SW480 (cell line): Measurements from ENCODE around the gene CLIC3.

ENCODE experiments used
- DNase-seq: peaks from one replicate; pipeline ENCODE4 v3.0.0-alpha.2; 2016; ENCODE audit warnings: low spot score

The CLIC3 gene

DNA sequence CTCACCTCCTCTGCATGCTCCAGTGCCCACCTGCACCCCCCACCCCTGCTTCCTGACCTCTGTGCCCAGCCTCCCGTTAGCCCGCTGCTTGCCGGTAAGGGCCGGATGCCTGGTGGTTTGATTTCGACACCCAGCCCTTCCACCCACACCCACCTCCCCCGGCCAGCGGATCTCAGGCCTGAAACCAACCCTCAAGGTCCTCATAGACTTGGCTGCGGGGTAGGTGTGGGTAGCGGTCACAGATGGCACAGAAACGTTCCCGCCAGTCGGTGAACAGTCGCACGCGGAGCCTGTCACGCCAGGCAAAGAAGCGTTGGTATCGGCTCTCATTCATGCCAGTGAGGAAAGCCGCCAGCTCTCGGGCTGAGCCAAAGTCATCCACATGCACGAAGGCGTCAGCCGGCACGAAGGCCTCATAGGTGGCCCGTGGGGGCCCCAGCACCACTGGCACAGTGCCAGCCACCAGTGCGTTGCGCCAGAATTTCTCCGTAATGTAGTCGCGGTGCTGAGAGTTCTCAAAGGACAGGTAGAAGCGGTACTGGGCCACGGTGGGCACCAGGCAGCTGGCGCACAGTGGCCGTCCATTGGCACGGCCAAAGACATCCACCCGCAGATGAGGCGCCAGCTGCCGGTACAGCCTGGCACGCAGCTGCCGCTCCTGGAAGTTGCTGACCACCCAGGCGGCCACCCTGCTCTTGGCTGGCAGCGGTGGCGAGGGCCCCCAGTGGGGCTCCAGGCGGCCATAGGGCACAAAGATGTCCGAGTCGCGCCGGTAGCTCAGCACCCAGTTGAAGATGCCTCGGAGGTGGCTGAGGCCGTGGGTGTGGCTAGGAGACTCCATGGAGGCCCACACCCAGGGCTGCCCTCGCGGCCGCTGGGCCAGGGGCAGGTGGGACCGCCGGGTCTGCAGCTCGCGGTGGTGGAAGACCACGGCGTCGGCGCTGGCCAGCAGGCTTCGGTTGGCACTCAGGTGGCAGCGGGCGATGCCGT is 34.5 kb upstream of the CLIC3 start:
- DNase-seq = no peak

- DNase-seq = no peak
These were observed 33.6 kb upstream of the CLIC3 start for GRCh38 chr9:137030006-137030405.

- peak; percentile 63 for DNase-seq
These were observed 32.9 kb upstream of the CLIC3 start for GRCh38 chr9:137029058-137029936.

DNA sequence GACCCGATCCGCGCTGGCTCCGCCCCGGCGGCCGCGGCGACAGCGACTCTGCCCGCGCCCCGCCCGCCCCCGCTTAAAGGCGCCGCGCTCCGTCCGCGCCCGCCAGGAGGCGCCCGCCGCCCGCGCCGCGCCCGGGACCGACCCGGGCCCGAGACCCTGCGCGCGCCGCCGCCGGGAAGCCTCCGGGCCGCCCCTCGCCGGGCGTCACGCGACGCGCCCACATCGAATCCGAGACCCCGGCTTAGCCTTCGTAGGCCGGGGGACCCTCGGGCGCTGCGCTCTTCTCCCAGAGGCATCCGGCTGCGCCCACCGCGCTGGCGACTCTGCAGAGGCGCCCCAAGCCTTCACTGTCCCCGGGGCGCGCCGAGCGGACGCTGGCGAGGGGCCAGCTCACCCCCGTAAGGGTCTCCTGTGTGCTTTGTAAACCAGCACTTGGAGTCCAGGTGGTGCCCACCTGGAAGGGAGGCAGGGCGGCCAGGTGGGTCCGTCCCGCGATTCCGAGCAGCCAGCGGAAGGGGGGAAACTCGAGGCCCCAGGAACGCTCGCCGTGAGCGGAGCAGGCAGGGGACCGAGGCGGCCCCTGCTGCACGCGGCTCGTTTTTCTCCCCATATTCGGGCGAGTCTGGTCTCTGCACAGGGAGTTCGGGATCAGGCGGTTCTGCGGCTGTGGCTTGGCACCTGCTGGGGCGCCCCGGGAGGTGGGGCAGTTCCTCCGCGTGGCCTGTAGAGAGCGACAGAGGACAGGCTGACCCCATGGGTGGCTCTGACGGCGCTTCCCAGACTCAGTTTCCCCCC is 32.1 kb upstream of the CLIC3 start:
- DNase-seq = peak; percentile 68

DNA sequence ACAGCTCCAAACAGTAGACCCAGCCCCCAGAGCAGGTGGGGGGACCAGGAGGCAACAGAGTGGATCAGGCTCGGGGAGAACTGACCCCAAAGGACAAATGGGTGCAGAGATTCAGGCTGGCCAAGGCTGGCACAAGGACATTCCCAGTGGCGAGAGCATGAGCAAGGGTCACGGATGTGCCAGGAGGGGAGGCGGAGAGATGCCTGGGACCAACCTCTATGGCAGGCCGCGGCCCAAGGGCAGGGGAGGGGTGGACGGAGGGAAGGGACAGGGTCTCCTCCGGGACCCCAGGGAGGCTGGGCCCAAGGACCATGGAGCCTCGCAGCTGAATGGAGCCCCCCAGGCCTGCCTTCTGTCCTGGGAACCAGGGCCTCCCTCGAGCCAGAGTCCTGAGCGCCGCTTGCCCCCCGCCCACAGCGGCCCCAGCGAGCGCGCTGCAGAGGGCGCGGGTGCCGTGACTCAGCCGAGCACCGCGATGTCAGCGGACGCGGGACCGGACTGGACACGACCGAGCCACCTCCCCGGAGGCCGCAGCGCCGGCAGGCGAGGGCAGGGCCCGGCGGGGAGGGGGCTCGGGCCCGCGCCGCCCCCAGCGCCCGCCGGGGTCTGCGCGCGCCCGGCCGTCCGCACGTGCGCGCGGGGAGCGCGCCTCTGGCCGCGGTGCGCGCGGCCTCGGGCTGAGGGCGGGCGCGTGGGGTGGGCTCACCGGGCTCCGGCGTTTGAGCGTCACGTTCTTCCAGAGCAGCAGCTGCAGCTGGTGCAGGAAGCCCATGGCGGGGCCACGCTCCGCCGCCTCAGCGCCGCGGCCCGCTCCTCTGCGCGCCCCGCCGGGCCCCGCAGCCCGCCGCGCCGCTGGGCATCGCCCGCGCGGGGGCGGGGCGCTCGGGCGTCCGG is 31.2 kb upstream of the CLIC3 start, which contains the start of gene ABCA2:
Gene ABCA2, minus strand, starts transcription at position 869 of the 894 bp plus-strand sequence. Its CDS starts 97 bp downstream, at position 772.
- peak; percentile 29 for DNase-seq

- DNase-seq = no peak
These were observed 30.5 kb upstream of the CLIC3 start for GRCh38 chr9:137026828-137027227.

DNA sequence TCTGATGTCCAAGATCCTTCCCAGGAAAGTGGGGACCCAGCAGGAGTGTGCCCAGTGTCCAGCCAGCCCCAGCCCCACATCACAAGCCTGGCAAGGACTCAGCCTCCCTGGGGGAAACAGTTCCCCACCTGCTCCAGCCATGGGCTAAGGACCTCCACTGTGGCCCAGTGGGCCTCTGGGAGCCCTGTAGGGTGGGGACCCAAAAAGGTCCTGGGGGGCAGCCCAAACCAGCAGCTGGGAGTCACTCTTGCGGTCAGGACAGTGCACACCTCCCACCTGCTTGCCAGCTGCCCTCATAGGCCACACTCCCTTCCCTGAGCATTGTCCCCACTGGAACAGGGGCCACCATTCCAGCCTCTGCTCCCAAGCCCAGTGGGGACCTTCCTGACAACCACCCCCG is 30.0 kb upstream of the CLIC3 start:
- DNase-seq = no peak

GRCh38 chr9:137025517-137025966 is 29.2 kb upstream of the CLIC3 start:
- DNase-seq = peak; percentile 83

GRCh38 chr9:137023583-137023991 is 27.2 kb upstream of the CLIC3 start:
- DNase-seq = no peak

- DNase-seq = no peak
These were observed 26.8 kb upstream of the CLIC3 start for GRCh38 chr9:137023157-137023556.

- DNase-seq = no peak
These were observed 26.3 kb upstream of the CLIC3 start for GRCh38 chr9:137022662-137023008.

- DNase-seq = peak; percentile 94
These were observed 25.8 kb upstream of the CLIC3 start for GRCh38 chr9:137021979-137022661.

- no peak for DNase-seq
These were observed 25.2 kb upstream of the CLIC3 start for GRCh38 chr9:137021568-137021978.

GRCh38 chr9:137020771-137021567 is 24.6 kb upstream of the CLIC3 start:
- DNase-seq = no peak

DNA sequence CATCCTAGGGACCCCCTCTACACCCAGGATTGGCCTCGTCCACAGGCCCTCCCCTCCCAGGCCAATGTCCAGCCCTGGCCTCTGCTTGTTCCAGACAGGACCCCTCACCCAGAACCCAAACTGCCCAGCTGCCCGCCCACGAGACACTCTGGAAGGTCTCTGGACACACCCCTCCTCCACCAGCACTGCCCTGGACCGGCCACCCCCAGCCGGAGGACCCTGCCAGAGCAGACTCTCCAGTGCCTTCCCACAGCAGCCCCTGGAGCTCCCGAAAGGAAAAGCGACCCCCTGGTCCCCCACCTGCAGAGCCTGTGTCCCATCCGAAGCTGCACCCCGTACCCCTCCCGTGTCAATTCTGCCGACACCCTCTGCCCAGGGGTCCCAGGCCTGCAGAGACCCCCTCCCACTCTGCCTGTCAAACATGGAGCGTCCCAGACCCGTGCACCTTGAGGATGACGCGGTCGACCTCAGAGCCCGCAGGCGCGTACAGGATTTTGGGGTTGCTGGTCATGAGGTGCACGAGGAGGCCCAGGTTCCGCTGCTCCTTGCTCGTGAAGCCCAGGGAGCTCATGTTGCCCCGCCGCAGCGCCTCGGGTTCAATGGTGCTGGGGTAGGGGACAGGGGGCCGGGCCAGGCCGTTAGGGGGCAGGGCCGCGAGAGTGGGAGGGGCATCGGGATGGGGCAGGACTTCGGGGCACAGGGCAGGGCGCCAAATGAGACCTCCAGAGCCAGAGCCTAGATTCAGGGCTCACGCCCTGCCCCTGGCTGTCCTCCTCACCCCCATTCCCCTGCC is 23.7 kb upstream of the CLIC3 start:
- DNase-seq = no peak

DNA sequence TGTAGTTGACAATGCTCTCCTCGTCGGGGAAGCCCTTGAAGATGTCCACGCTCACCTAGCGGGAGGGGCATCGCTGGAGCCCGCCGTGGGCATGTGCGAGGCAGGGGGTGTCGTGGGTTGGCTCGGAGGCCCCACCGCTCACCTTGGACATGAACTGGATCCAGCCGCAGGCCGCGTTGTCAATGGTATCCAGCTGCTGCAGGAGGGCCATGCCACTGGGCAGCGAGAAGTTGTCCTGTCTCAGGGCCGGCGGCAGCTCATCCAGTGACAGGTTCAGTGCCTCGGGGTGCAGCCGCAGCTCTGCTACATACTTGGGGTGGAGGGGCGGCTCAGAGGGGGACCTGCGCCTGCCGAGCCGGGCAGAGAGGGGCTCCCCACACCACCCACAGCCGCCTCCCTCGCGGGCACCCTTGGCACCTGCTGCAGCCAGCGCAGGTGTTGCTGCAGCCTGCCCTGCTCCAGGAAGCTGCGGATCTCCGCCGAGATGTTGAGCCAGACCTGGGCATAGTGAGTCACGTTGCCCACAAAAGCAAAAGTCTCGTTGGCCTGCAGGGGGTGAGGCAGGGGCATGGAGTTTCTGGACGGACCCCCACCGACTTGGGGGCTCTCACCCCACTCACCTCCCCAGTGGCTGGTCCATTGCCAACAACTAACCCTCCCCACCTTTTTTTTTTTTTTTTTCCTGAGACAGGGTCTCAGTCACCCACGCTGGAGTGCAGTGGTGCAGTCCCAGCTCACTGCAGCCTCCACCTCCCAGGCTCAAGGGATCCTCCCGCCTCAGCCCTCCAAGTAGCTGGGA is 22.6 kb upstream of the CLIC3 start:
- DNase-seq = no peak

GRCh38 chr9:137017791-137018497 is 21.6 kb upstream of the CLIC3 start:
- DNase-seq = no peak
